H1 (cell line): ENCODE measurements around the gene LRRC61. TPM values are rescaled to one million over a fixed set of nuclear protein-coding genes. Genes with fewer than 3 reads are reported as not detected.

Source experiments
- CTCF ChIA-PET: fragments of 300-600 bp; sonication (Branson Sonifier 250); formaldehyde crosslinking; loops from one replicate; lab custom pipeline; 2021; ENCODE audit not compliant: partially characterized antibody; lab: Charles Lee
- POLR2A ChIA-PET: fragments of 300-600 bp; sonication (Branson Sonifier 250); formaldehyde crosslinking; loops from one replicate; lab custom pipeline; 2021; ENCODE audit warnings: inconsistent platforms; ENCODE audit not compliant: partially characterized antibody; lab: Charles Lee
- DNase-seq, 2 experiments: peaks; one replicate each; pipeline versions ENCODE4 v3.0.0 to v3.0.0-alpha.2; 2010 to 2022; ENCODE audit warnings: low spot score in 2 of 2, low read depth in 1 of 2, mixed read lengths in 1 of 2
- FAIRE-seq: peaks from 2 replicates; lab custom pipeline; 2011; peaks lifted over from hg19 to GRCh38; lab: Jason Lieb, UNC
- H2AFZ ChIP-seq: 2 replicates; pipeline ENCODE4 v1.8.1; 2012; ENCODE audit warnings: low read length, inconsistent platforms
- H2AK5ac ChIP-seq: 2 replicates; pipeline ENCODE4 v1.6.1; 2013; ENCODE audit warnings: low read depth, low read length
- H2BK120ac ChIP-seq: replicated peaks from 2 replicates; pipeline ENCODE3; 2013; ENCODE audit warnings: low read depth, low read length, inconsistent platforms
- H2BK12ac ChIP-seq: 2 replicates; pipeline ENCODE4 v1.6.1; 2013; ENCODE audit warnings: low read depth, low read length
- H2BK15ac ChIP-seq: 2 replicates; pipeline ENCODE4 v1.6.1; 2013; ENCODE audit warnings: low read length
- H2BK20ac ChIP-seq: 2 replicates; pipeline ENCODE4 v1.6.1; 2013; ENCODE audit warnings: low read length
- H2BK5ac ChIP-seq: 2 replicates; pipeline ENCODE4 v1.6.1; 2013; ENCODE audit warnings: low read depth, low read length
- H3K14ac ChIP-seq: 2 replicates; pipeline ENCODE4 v1.6.1; 2013; ENCODE audit warnings: inconsistent platforms; ENCODE audit not compliant: insufficient read length
- H3K18ac ChIP-seq: 2 replicates; pipeline ENCODE4 v1.6.1; 2013; ENCODE audit warnings: low read length; ENCODE audit errors: extremely low read depth
- H3K23ac ChIP-seq: 2 replicates; pipeline ENCODE4 v1.6.1; 2013; ENCODE audit warnings: inconsistent platforms; ENCODE audit not compliant: insufficient read length
- H3K23me2 ChIP-seq: 2 replicates; pipeline ENCODE4 v1.6.1; 2013; ENCODE audit warnings: low read depth, low read length
- H3K27ac ChIP-seq: 2 replicates; pipeline ENCODE4 v1.6.1; 2011; ENCODE audit warnings: low read depth, low read length, inconsistent platforms
- H3K27me3 ChIP-seq, 4 experiments: replicated peaks in 1 of 4; 1 replicate in 1 of 4; 2 replicates in 3 of 4; pipeline versions ENCODE4 v1.6.1 to v1.8.1; 2011 to 2013; ENCODE audit warnings: low read length in 3 of 4, mild to moderate bottlenecking in 3 of 4, inconsistent platforms in 2 of 4, mixed read lengths in 2 of 4, moderate library complexity in 1 of 4; ENCODE audit not compliant: control insufficient read depth in 3 of 4, insufficient read depth in 3 of 4; ENCODE audit errors: extremely low read depth in 1 of 4
- H3K36me3 ChIP-seq, 4 experiments: 2 replicates each; pipeline versions ENCODE4 v1.6.1 to v1.8.1; 2011 to 2013; ENCODE audit warnings: mild to moderate bottlenecking in 4 of 4, low read length in 3 of 4, moderate library complexity in 2 of 4, control low read depth in 1 of 4, inconsistent platforms in 1 of 4; ENCODE audit not compliant: insufficient read depth in 4 of 4, control insufficient read depth in 2 of 4
- H3K4ac ChIP-seq: replicated peaks from 2 replicates; pipeline ENCODE3; 2013; ENCODE audit warnings: low read length, low read depth, mixed read lengths, inconsistent platforms; ENCODE audit not compliant: insufficient read length
- H3K4me1 ChIP-seq, 4 experiments: replicated peaks in 1 of 4; 1 replicate in 1 of 4; 2 replicates in 3 of 4; pipeline versions ENCODE4 v1.6.1 to v1.8.1; 2011 to 2013; ENCODE audit warnings: low read length in 3 of 4, inconsistent platforms in 2 of 4, mixed read lengths in 1 of 4; ENCODE audit not compliant: insufficient read depth in 4 of 4, control insufficient read depth in 3 of 4
- H3K4me2 ChIP-seq, 2 experiments: 2 replicates each; pipeline versions ENCODE4 v1.6.1 to v1.8.1; 2011 to 2013; ENCODE audit warnings: low read depth in 2 of 2, low read length in 2 of 2, control low read depth in 1 of 2, inconsistent platforms in 1 of 2, mild to moderate bottlenecking in 1 of 2; ENCODE audit not compliant: insufficient read depth in 1 of 2
- H3K4me3 ChIP-seq, 4 experiments: fragments of 200-600, 300-600 bp in 1 of 4; sonication (generic), shearing (Covaris generic), sonication (Bioruptor Twin) in 1 of 4; 2 replicates each; pipeline versions ENCODE4 v1.5.1 to v1.8.1; 2011 to 2016; ENCODE audit warnings: low read length in 4 of 4, low read depth in 3 of 4, control low read depth in 2 of 4, inconsistent platforms in 2 of 4, mild to moderate bottlenecking in 2 of 4, mixed read lengths in 1 of 4, moderate library complexity in 1 of 4; ENCODE audit not compliant: insufficient read depth in 2 of 4; ENCODE audit errors: extremely low read depth in 1 of 4
- H3K56ac ChIP-seq: replicated peaks from 2 replicates; pipeline ENCODE3; 2013; ENCODE audit warnings: low read depth, mild to moderate bottlenecking, mixed read lengths, low read length, inconsistent platforms; ENCODE audit not compliant: insufficient read length
- H3K79me1 ChIP-seq: 2 replicates; pipeline ENCODE4 v1.6.1; 2013; ENCODE audit warnings: low read depth, low read length, control low read depth
- H3K79me2 ChIP-seq, 2 experiments: 2 replicates each; pipeline versions ENCODE4 v1.6.1 to v1.8.1; 2012 to 2013; ENCODE audit warnings: low read length in 2 of 2, mild to moderate bottlenecking in 2 of 2, inconsistent platforms in 1 of 2; ENCODE audit not compliant: insufficient read depth in 2 of 2, control insufficient read depth in 1 of 2
- H3K9ac ChIP-seq, 4 experiments: replicated peaks in 1 of 4; 1 replicate in 1 of 4; 2 replicates in 3 of 4; pipeline versions ENCODE4 v1.6.1 to v1.8.1; 2011 to 2013; ENCODE audit warnings: low read depth in 3 of 4, low read length in 3 of 4, control low read depth in 2 of 4, mild to moderate bottlenecking in 2 of 4, moderate library complexity in 2 of 4, inconsistent platforms in 1 of 4; ENCODE audit errors: extremely low read depth in 1 of 4
- H3K9me3 ChIP-seq, 2 experiments: 2 replicates each; pipeline versions ENCODE4 v1.6.1 to v1.8.1; 2012 to 2013; ENCODE audit warnings: mild to moderate bottlenecking in 2 of 2, moderate library complexity in 2 of 2, control low read depth in 1 of 2, inconsistent platforms in 1 of 2, low read depth in 1 of 2, low read length in 1 of 2, mixed read lengths in 1 of 2; ENCODE audit not compliant: insufficient read depth in 2 of 2
- H4K20me1 ChIP-seq, 2 experiments: replicated peaks in 1 of 2; 2 replicates each; pipeline versions ENCODE3 to v1.8.1; 2011 to 2013; ENCODE audit warnings: inconsistent platforms in 2 of 2, low read length in 2 of 2, mild to moderate bottlenecking in 1 of 2; ENCODE audit not compliant: insufficient read depth in 2 of 2, control insufficient read depth in 1 of 2
- H4K5ac ChIP-seq: 2 replicates; pipeline ENCODE4 v1.6.1; 2013; ENCODE audit warnings: low read length, low read depth, mixed read lengths, inconsistent platforms; ENCODE audit not compliant: insufficient read length
- H4K8ac ChIP-seq: 2 replicates; pipeline ENCODE4 v1.8.0; 2013; ENCODE audit warnings: mild to moderate bottlenecking, moderate library complexity, low read length, inconsistent platforms; ENCODE audit not compliant: insufficient read depth; ENCODE audit errors: extremely low read depth
- H4K91ac ChIP-seq: replicated peaks from 2 replicates; pipeline ENCODE3; 2013; ENCODE audit warnings: low read length, mixed read lengths, inconsistent platforms; ENCODE audit not compliant: insufficient read length
- BCL11A ChIP-seq, 2 experiments: IDR thresholded peaks; one replicate each; pipeline ENCODE4 v1.6.1; 2011; ENCODE audit warnings: low read depth in 2 of 2, low read length in 2 of 2, mild to moderate bottlenecking in 2 of 2
- BRCA1 ChIP-seq: IDR thresholded peaks from 2 replicates; pipeline ENCODE4 v1.6.1; 2012; ENCODE audit warnings: low read depth, low read length, improper control_type of control experiment
- POLR2A ChIP-seq, 2 experiments: IDR thresholded peaks; 1 replicate in 1 of 2; 2 replicates in 1 of 2; pipeline ENCODE4 v1.6.1; 2011; ENCODE audit warnings: low read depth in 2 of 2, low read length in 2 of 2, mild to moderate bottlenecking in 2 of 2; ENCODE audit errors: control extremely low read depth in 1 of 2
- RAD21 ChIP-seq, 2 experiments: IDR thresholded peaks in 1 of 2; conservative IDR thresholded peaks in 1 of 2; 2 replicates each; pipeline ENCODE4 v1.6.1; 2011; ENCODE audit warnings: low read depth in 2 of 2, low read length in 2 of 2, improper control_type of control experiment in 1 of 2, inconsistent platforms in 1 of 2, mild to moderate bottlenecking in 1 of 2, moderate library complexity in 1 of 2
- TEAD4 ChIP-seq: IDR thresholded peaks from 2 replicates; pipeline ENCODE4 v1.6.1; 2012; ENCODE audit warnings: low read depth, low read length, inconsistent platforms, mixed read lengths
- YY1 ChIP-seq: IDR thresholded peaks from 2 replicates; pipeline ENCODE4 v1.6.1; 2011; ENCODE audit warnings: low read depth, mild to moderate bottlenecking, low read length
- WGBS, 2 experiments: shearing (Covaris generic) in 1 of 2; methylation state at CpG; one replicate each; pipeline versions ENCODE4 v1.1.6 to v1.1.7; 2013 to 2015; ENCODE audit warnings: low lambda C conversion rate in 2 of 2, mixed read lengths in 2 of 2, inconsistent platforms in 1 of 2, low coverage in 1 of 2, missing lambda C conversion rate in 1 of 2; ENCODE audit not compliant: insufficient replicate concordance in 2 of 2, insufficient coverage in 1 of 2, insufficient read length in 1 of 2; ENCODE audit errors: extremely low coverage in 1 of 2, missing lambda C conversion rate in 1 of 2; 5-methylcytosine and 5-hydroxymethylcytosine counted together
- polyA plus RNA-seq, 7 experiments: library from polyadenylated mRNA; depleted of rRNA in 3 of 7; stranded (reverse) in 5 of 7; unstranded in 2 of 7; fragments of >200 nt in 5 of 7; fragments of 200-250 nt in 2 of 7; gene quantifications; 1 replicate in 5 of 7; 2 replicates in 1 of 7; 4 replicates in 1 of 7; pipeline versions ENCODE4 v1.2.1 to v1.2.3, GENCODE V29; 2011 to 2013; ENCODE audit warnings: missing spikeins in 2 of 7, mixed read lengths in 2 of 7
- total RNA-seq: library from RNA; stranded (reverse); fragmentation: NEBNext Ultra II Directional; extraction: Animal tissue kit (Norgen Biotek cat#: 25700); gene quantifications from 2 replicates; pipeline ENCODE4 v1.2.1, GENCODE V29; 2021
- TF ChIP-seq, protein P1 (sequence below), 3 experiments: IDR thresholded peaks; 1 replicate in 2 of 3; 2 replicates in 1 of 3; pipeline versions ENCODE4 v1.5.1 to v1.6.1; 2011; ENCODE audit warnings: low read length in 3 of 3, mild to moderate bottlenecking in 3 of 3, inconsistent platforms in 2 of 3, low read depth in 1 of 3, moderate library complexity in 1 of 3; ENCODE audit not compliant: insufficient read depth in 1 of 3; ENCODE audit errors: control extremely low read depth in 1 of 3
- TF ChIP-seq, protein P2 (sequence below): IDR thresholded peaks from 2 replicates; pipeline ENCODE4 v1.6.1; 2012; ENCODE audit warnings: inconsistent platforms

LRRC61 gene
- total and polyA plus RNA-seq, 2 of the 8 experiments (the other 6 are each of a cell fraction or from before 2014, with no cell fraction given) = 0.73 to 44.8 TPM

DNA sequence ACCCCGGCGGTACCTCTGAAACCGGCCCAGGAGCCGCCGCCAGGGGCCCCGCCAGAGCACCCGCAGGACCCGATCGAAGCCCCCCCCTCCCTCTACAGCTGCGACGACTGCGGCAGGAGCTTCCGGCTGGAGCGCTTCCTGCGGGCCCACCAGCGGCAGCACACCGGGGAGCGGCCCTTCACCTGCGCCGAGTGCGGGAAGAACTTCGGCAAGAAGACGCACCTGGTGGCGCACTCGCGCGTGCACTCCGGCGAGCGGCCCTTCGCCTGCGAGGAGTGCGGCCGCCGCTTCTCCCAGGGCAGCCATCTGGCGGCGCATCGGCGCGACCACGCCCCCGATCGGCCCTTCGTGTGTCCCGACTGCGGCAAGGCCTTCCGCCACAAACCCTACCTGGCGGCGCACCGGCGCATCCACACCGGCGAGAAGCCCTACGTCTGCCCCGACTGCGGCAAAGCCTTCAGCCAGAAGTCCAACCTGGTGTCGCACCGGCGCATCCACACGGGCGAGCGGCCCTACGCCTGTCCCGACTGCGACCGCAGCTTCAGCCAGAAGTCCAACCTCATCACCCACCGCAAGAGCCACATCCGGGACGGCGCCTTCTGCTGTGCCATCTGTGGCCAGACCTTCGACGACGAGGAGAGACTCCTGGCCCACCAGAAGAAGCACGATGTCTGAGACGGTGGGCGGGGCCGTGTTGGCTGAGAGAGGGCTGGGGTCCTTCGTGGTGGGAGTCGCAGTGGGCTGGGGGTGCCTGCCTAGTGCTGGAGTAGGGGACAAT is 49.3 kb downstream of the LRRC61 start:
- no peaks in the 10 kb centered on the region for H3K9me3 ChIP-seq
- H2BK20ac ChIP-seq = no peak overlapping the region
- H3K23me2 ChIP-seq = peaks cover 11% of the 10 kb centered on the region; the same call in 1 of the 2 replicates
- H2BK120ac ChIP-seq = no peak overlapping the region
- H3K27me3 ChIP-seq = no peaks in the 10 kb centered on the region
- no peak overlapping the region for H3K4me3 ChIP-seq
- no peak overlapping the region for H4K5ac ChIP-seq
- no peak overlapping the region for H4K91ac ChIP-seq
- H3K18ac ChIP-seq = no peak overlapping the region
- DNase-seq (no peak), FAIRE-seq (no peak)
- H3K9ac ChIP-seq = peak overlapping the region in 1 of 4 experiments; percentile 6; a peak in 2 of 7 replicates
- H3K79me2 ChIP-seq = peaks cover 7 to 54% of the 10 kb centered on the region in 2 experiments; a peak in 3 of 4 replicates
- H4K20me1 ChIP-seq = peaks cover 2 to 15% of the 10 kb centered on the region in 2 experiments
- no peak overlapping the region; the same call in 1 of the 2 replicates for H2AK5ac ChIP-seq
- H3K27ac ChIP-seq = peak overlapping the region; percentile 29; the same call in 1 of the 2 replicates
- no peak overlapping the region for H3K4ac ChIP-seq
- H3K14ac ChIP-seq = no peak overlapping the region
- no peak overlapping the region for H2BK15ac ChIP-seq
- H2BK12ac ChIP-seq = peak overlapping the region; percentile 14; the same call in 1 of the 2 replicates
- H3K23ac ChIP-seq = no peak overlapping the region
- H3K56ac ChIP-seq = no peak overlapping the region
- ChIA-PET CTCF (interaction anchor here (0.6 to 5.6 kb wide), 4 partner anchors 11 to 476 kb away, joined by 4 to 32 read pairs (median 6); no protein-coding TSS in a partner anchor), POLR2A (interaction anchor here (1.2 to 8.6 kb wide), 12 partner anchors 5 to 40 kb away, joined by 3 to 230 read pairs (median 21); partner anchors contain the start of genes RARRES2 and REPIN1)
- H2AFZ ChIP-seq = no peak overlapping the region
- H2BK5ac ChIP-seq = no peak overlapping the region
- H3K36me3 ChIP-seq = peaks cover 16 to 49% (median 31%) of the 10 kb centered on the region in 4 experiments
- WGBS, 2 experiments = 96% methylated on average over 59 of the region's 79 CpGs; no CpG with 5 or more reads in 1 of the 2 experiments
- peaks cover 4 to 33% (median 12%) of the 10 kb centered on the region in 4 experiments for H3K4me1 ChIP-seq
- peak overlapping the region; percentile 17; the same call in 1 of the 2 replicates for H4K8ac ChIP-seq
- peaks cover 18% of the 10 kb centered on the region for H3K79me1 ChIP-seq
- H3K4me2 ChIP-seq = no peak overlapping the region
- no peak for TF ChIP-seq RAD21 (IDR thresholded peaks at IDR 0.05 in 1 of 2, conservative IDR thresholded peaks at IDR 0.05 in 1 of 2; ENCODE audit: low read depth in 2 of 2, low read length in 2 of 2)
- TF ChIP-seq BCL11A (IDR thresholded peaks at IDR 0.05; ENCODE audit: low read depth in 2 of 2, low read length in 2 of 2) = no peak
- TF ChIP-seq BRCA1 = no peak
- TF ChIP-seq, protein P1, sequence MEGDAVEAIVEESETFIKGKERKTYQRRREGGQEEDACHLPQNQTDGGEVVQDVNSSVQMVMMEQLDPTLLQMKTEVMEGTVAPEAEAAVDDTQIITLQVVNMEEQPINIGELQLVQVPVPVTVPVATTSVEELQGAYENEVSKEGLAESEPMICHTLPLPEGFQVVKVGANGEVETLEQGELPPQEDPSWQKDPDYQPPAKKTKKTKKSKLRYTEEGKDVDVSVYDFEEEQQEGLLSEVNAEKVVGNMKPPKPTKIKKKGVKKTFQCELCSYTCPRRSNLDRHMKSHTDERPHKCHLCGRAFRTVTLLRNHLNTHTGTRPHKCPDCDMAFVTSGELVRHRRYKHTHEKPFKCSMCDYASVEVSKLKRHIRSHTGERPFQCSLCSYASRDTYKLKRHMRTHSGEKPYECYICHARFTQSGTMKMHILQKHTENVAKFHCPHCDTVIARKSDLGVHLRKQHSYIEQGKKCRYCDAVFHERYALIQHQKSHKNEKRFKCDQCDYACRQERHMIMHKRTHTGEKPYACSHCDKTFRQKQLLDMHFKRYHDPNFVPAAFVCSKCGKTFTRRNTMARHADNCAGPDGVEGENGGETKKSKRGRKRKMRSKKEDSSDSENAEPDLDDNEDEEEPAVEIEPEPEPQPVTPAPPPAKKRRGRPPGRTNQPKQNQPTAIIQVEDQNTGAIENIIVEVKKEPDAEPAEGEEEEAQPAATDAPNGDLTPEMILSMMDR (IDR thresholded peaks at IDR 0.05; ENCODE audit: control extremely low read depth in 1 of 3, insufficient read depth in 1 of 3, low read depth in 1 of 3, low read length in 3 of 3) = no peak
- TF ChIP-seq, protein P2, sequence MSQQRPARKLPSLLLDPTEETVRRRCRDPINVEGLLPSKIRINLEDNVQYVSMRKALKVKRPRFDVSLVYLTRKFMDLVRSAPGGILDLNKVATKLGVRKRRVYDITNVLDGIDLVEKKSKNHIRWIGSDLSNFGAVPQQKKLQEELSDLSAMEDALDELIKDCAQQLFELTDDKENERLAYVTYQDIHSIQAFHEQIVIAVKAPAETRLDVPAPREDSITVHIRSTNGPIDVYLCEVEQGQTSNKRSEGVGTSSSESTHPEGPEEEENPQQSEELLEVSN = no peak
- no peak for TF ChIP-seq POLR2A (IDR thresholded peaks at IDR 0.05; ENCODE audit: control extremely low read depth in 1 of 2, low read depth in 2 of 2, low read length in 2 of 2)
- TF ChIP-seq YY1 = no peak
- no peak for TF ChIP-seq TEAD4
